GM03348 (cell line): ENCODE data around the gene FARS2.

Source experiments
- DNase-seq: peaks from one replicate; pipeline ENCODE4 v3.0.0; 2012; ENCODE audit warnings: low spot score

Gene FARS2

GRCh38 chr6:5427586-5427985 lies 166.3 kb downstream of the FARS2 start:
- DNase-seq, result no peak

- no peak for DNase-seq
These were observed 172.0 kb downstream of the FARS2 start for GRCh38 chr6:5433324-5433723.

- peak; percentile 23 for DNase-seq
These were observed 174.1 kb downstream of the FARS2 start for GRCh38 chr6:5435449-5435848.

- DNase-seq, result no peak
These were observed 177.7 kb downstream of the FARS2 start for GRCh38 chr6:5438922-5439584.

GRCh38 chr6:5439749-5440148 lies 178.4 kb downstream of the FARS2 start:
- no peak for DNase-seq

GRCh38 chr6:5442319-5442718 lies 181.0 kb downstream of the FARS2 start:
- DNase-seq, result no peak

- no peak for DNase-seq
These were observed 181.6 kb downstream of the FARS2 start for GRCh38 chr6:5442916-5443315.

GRCh38 chr6:5443491-5443890 lies 182.2 kb downstream of the FARS2 start:
- DNase-seq, result no peak

- no peak for DNase-seq
These were observed 185.2 kb downstream of the FARS2 start for GRCh38 chr6:5446362-5447075.

- no peak for DNase-seq
These were observed 186.6 kb downstream of the FARS2 start for GRCh38 chr6:5447921-5448320.

- DNase-seq, result no peak
These were observed 188.8 kb downstream of the FARS2 start for GRCh38 chr6:5450073-5450472.

GRCh38 chr6:5453546-5453945 lies 192.2 kb downstream of the FARS2 start:
- no peak for DNase-seq

GRCh38 chr6:5455142-5455541 lies 193.8 kb downstream of the FARS2 start:
- DNase-seq, result no peak

GRCh38 chr6:5457041-5457440 lies 195.7 kb downstream of the FARS2 start:
- peak; percentile 41 for DNase-seq

- no peak for DNase-seq
These were observed 196.8 kb downstream of the FARS2 start for GRCh38 chr6:5457983-5458683.

- DNase-seq, result no peak
These were observed 198.0 kb downstream of the FARS2 start for GRCh38 chr6:5459346-5459745.

- DNase-seq, result no peak
These were observed 200.1 kb downstream of the FARS2 start for GRCh38 chr6:5461365-5461764.

GRCh38 chr6:5462856-5463255 lies 201.5 kb downstream of the FARS2 start:
- DNase-seq, result no peak

- DNase-seq, result no peak
These were observed 202.4 kb downstream of the FARS2 start for GRCh38 chr6:5463690-5464089.

GRCh38 chr6:5464099-5464885 lies 203.0 kb downstream of the FARS2 start:
- DNase-seq, result no peak

- peak; percentile 53 for DNase-seq
These were observed 205.2 kb downstream of the FARS2 start for GRCh38 chr6:5466281-5467136.
